ENCODE measurements around the gene KLF7. TPM values are rescaled to one million over a fixed set of nuclear protein-coding genes. Genes with fewer than 3 reads are reported as not detected.
"Not testable (repeated sequence)": the region's sequence is repeated elsewhere in the genome, so short reads cannot be mapped to it uniquely, and the experiment has no call there.

The KLF7 gene
- total and polyA plus RNA-seq, 9 donors: 9.5 to 68.1 (median 31.8) TPM

DNA sequence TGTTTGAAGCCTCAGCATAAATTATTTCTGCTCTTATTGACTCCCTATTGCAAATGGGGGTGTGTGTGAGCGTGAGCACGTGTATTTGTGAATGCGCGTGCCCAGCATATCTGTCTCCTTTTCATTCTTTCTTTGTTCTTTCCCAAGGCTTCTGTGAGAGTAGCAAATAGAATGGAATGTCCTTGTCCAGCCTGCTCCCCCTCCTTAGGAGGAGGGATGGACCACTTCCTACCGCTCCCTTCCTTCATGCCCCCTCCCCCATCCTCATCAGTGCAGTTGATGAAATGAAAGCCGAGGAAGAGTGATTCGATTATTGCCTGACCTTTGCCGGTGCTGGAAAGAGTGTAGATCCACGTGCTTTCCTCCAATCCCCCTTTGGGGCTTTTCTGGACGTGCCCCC lies 124.5 kb downstream of the KLF7 start:
- WGBS, 3 donors: 22 to 35% (median 30%) methylated on average over 10 of the region's 10 CpGs
- no peaks in the 10 kb centered on the region for H3K27me3 ChIP-seq
- H3K27ac ChIP-seq: no peak overlapping the region
- H3K4me1 ChIP-seq (ENCODE audit: insufficient read depth): no peaks in the 10 kb centered on the region
- DNase-seq: no peak
- intact Hi-C loops (cut with DNase I): no loop called here
- H3K9me3 ChIP-seq: no peaks in the 10 kb centered on the region
- TF ChIP-seq EP300 (IDR thresholded peaks at IDR 0.05) (no peak), POLR2A (IDR thresholded peaks at IDR 0.05) (no peak)
- TF ChIP-seq, protein P1, sequence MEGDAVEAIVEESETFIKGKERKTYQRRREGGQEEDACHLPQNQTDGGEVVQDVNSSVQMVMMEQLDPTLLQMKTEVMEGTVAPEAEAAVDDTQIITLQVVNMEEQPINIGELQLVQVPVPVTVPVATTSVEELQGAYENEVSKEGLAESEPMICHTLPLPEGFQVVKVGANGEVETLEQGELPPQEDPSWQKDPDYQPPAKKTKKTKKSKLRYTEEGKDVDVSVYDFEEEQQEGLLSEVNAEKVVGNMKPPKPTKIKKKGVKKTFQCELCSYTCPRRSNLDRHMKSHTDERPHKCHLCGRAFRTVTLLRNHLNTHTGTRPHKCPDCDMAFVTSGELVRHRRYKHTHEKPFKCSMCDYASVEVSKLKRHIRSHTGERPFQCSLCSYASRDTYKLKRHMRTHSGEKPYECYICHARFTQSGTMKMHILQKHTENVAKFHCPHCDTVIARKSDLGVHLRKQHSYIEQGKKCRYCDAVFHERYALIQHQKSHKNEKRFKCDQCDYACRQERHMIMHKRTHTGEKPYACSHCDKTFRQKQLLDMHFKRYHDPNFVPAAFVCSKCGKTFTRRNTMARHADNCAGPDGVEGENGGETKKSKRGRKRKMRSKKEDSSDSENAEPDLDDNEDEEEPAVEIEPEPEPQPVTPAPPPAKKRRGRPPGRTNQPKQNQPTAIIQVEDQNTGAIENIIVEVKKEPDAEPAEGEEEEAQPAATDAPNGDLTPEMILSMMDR (IDR thresholded peaks at IDR 0.05): no peak
- no peak overlapping the region for H3K4me3 ChIP-seq
- H3K36me3 ChIP-seq: no peaks in the 10 kb centered on the region

DNA sequence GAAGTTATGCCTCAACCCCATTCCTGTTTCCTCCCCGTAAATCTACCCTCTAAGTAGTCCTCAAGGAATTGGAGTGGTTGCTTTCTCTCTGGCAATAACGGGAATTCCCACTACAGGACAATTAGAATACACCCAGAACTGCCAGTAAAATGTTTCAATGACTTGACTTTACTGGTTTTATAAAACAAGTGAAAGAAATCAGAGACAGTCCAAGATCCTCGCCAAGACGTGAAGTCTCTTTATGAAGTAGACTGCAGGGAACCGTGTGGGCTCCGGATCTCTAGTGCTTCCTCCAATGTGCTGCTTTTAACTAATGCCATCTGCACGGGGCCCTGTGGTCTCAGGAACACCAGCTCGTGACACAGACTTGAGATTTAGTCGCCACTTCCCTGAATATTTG lies 125.1 kb downstream of the KLF7 start:
- WGBS, 3 donors: 82 to 92% (median 86%) methylated on average over 9 of the region's 9 CpGs
- Histone ChIP-seq H3K4me3 (no peak overlapping the region), H3K27ac (no peak overlapping the region), H3K27me3 (no peaks in the 10 kb centered on the region), H3K4me1 (ENCODE audit: insufficient read depth) (no peaks in the 10 kb centered on the region), H3K36me3 (no peaks in the 10 kb centered on the region), H3K9me3 (no peaks in the 10 kb centered on the region)
- TF ChIP-seq, protein P1 (IDR thresholded peaks at IDR 0.05): no peak
- intact Hi-C loops (cut with DNase I): no loop called here
- no peak for DNase-seq

DNA sequence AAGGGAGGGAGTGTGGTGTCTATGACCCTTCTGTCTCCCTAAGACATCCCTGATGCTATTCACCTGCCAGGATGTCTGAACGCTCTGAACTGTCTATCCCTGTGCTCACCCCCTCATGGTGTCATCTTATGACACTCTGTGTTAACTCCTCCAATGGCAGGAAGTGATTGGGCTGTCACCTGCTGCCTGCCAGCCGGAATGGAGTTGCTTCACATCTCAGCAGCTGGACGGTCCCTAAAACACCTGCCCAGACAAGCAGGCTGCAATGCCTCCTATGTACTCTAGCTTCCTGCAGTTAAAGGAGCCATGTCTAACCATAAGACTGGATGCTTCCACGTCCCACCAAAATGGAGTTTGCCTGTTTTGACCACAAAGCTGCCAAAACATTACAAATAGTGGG lies 126.5 kb downstream of the KLF7 start:
- Histone ChIP-seq H3K27ac (no peak overlapping the region), H3K4me3 (no peak overlapping the region), H3K36me3 (no peaks in the 10 kb centered on the region), H3K4me1 (ENCODE audit: insufficient read depth) (no peaks in the 10 kb centered on the region), H3K9me3 (no peaks in the 10 kb centered on the region), H3K27me3 (no peaks in the 10 kb centered on the region)
- no peak for DNase-seq
- TF ChIP-seq EP300 (IDR thresholded peaks at IDR 0.05): no peak
- TF ChIP-seq, protein P1 (IDR thresholded peaks at IDR 0.05): no peak
- TF ChIP-seq POLR2A (IDR thresholded peaks at IDR 0.05): no peak
- WGBS, 3 donors: 70 to 86% (median 83%) methylated on average over 4 of the region's 4 CpGs
- intact Hi-C loops (cut with DNase I): no loop called here

DNA sequence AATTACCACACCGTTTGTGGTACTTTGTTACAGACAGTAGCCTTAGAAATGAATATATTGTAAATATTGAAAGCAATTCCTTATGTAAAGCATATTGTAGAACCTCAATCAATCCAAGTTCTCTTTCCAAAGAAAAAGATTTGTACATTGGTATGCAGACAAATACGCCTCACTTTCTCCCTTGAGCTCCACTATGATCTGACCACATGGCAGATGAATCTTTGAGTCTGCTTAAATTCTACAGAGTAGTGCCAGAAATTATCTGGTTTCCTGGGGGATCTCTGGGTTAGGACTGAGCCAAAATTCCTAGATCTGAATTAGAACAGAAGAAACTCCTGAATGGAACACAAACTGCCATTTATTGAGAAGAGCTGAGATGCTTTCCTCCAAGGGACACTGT lies 127.4 kb downstream of the KLF7 start:
- no peak for DNase-seq
- 79 to 90% (median 87%) methylated on average over 2 of the region's 2 CpGs for WGBS, 3 donors
- Histone ChIP-seq H3K27ac (no peak overlapping the region), H3K9me3 (no peaks in the 10 kb centered on the region), H3K27me3 (no peaks in the 10 kb centered on the region), H3K4me3 (no peak overlapping the region), H3K36me3 (no peaks in the 10 kb centered on the region), H3K4me1 (ENCODE audit: insufficient read depth) (no peaks in the 10 kb centered on the region)
- intact Hi-C loops (cut with DNase I): no loop called here
- no peak for TF ChIP-seq POLR2A (IDR thresholded peaks at IDR 0.05)
- TF ChIP-seq, protein P1 (IDR thresholded peaks at IDR 0.05): no peak
- TF ChIP-seq EP300 (IDR thresholded peaks at IDR 0.05): no peak

DNA sequence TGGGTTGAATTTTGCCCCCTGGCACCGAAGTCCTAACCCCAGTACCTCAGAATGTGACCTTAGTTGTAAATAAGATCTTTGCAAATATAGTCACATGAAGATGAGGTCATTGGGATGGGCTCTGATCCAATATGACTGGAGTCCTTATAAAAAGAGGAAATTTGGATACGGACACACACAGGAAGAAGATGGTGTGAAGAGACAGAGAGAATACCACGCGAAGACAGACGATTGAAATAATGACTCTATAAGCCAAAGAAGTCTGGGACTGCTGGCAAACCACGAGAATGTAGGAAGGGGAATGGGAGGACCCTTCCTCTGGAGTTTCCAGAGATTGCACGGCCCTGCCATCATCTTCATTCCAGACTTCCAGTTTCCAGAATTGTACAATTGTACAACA lies 127.9 kb downstream of the KLF7 start:
- 72 to 81% (median 77%) methylated on average over 7 of the region's 7 CpGs for WGBS, 3 donors
- H3K36me3 ChIP-seq: no peaks in the 10 kb centered on the region
- no peak for DNase-seq
- H3K9me3 ChIP-seq: no peaks in the 10 kb centered on the region
- intact Hi-C loops (cut with DNase I): no loop called here
- H3K27me3 ChIP-seq: no peaks in the 10 kb centered on the region
- H3K4me1 ChIP-seq (ENCODE audit: insufficient read depth): no peaks in the 10 kb centered on the region
- H3K4me3 ChIP-seq: no peak overlapping the region
- no peak overlapping the region for H3K27ac ChIP-seq
- no peak for TF ChIP-seq EP300 (IDR thresholded peaks at IDR 0.05)
- TF ChIP-seq, protein P1 (IDR thresholded peaks at IDR 0.05): no peak
- no peak for TF ChIP-seq POLR2A (IDR thresholded peaks at IDR 0.05)

DNA sequence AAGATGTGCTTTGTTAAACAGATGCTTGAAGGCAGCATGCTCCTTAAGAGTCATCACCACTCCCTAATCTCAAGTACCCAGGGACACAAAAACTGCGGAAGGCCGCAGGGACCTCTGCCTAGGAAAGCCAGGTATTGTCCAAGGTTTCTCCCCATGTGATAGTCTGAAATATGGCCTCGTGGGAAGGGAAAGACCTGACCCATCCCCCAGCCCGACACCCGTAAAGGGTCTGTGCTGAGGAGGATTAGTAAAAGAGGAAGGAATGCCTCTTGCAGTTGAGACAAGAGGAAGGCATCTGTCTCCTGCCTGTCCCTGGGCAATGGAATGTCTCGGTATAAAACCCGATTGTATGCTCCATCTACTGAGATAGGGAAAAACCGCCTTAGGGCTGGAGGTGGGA lies 128.7 kb downstream of the KLF7 start:
- H3K4me3 ChIP-seq; H3K27ac ChIP-seq; H3K36me3 ChIP-seq; H3K27me3 ChIP-seq; intact Hi-C loops (cut with DNase I); H3K9me3 ChIP-seq; DNase-seq; H3K4me1 ChIP-seq (ENCODE audit: insufficient read depth): not testable (repeated sequence)
- 70 to 85% (median 70%) methylated on average over 3 to 8 of the region's 8 CpGs for WGBS, 3 donors
